Measurements from ENCODE around the gene SPATA25.

Gene SPATA25

GRCh38 chr20:45845452-45845851 lies 42.0 kb downstream of the SPATA25 start:
- no peak for TF ChIP-seq JUND (IDR thresholded peaks at IDR 0.05; ENCODE audit: low read depth)
- in situ Hi-C loops (cut with HindIII; ENCODE audit: low pct_unique_long_range_greater_than_20kb, low sequenced_read_pairs): no loop called here
- no peak for DNase-seq (ENCODE audit: low read depth in 1 of 2, low spot score in 1 of 2)

- DNase-seq (ENCODE audit: low read depth in 1 of 2, low spot score in 1 of 2): no peak
- in situ Hi-C loops (cut with HindIII; ENCODE audit: low pct_unique_long_range_greater_than_20kb, low sequenced_read_pairs): no loop called here
- no peak for TF ChIP-seq JUND (IDR thresholded peaks at IDR 0.05; ENCODE audit: low read depth)
Observed at GRCh38 chr20:45843506-45843905, 43.9 kb downstream of the SPATA25 start.

- no peak for DNase-seq (ENCODE audit: low read depth in 1 of 2, low spot score in 1 of 2)
- no peak for TF ChIP-seq JUND (IDR thresholded peaks at IDR 0.05; ENCODE audit: low read depth)
- in situ Hi-C loops (cut with HindIII; ENCODE audit: low pct_unique_long_range_greater_than_20kb, low sequenced_read_pairs): no loop called here
Observed at GRCh38 chr20:45842169-45842812, 45.1 kb downstream of the SPATA25 start.

- no peak for TF ChIP-seq JUND (IDR thresholded peaks at IDR 0.05; ENCODE audit: low read depth)
Observed at GRCh38 chr20:45841407-45842129, 45.9 kb downstream of the SPATA25 start.

GRCh38 chr20:45840700-45841198 lies 46.7 kb downstream of the SPATA25 start:
- no peak for TF ChIP-seq JUND (IDR thresholded peaks at IDR 0.05; ENCODE audit: low read depth)
- no peak for DNase-seq (ENCODE audit: low read depth in 1 of 2, low spot score in 1 of 2)
- in situ Hi-C loops (cut with HindIII; ENCODE audit: low pct_unique_long_range_greater_than_20kb, low sequenced_read_pairs): no loop called here

More at GRCh38 chr20:45841407-45842129, 45.9 kb downstream of the SPATA25 start:
- in situ Hi-C loops (cut with HindIII; ENCODE audit: low pct_unique_long_range_greater_than_20kb, low sequenced_read_pairs): no loop called here
- no peak for DNase-seq (ENCODE audit: low read depth in 1 of 2, low spot score in 1 of 2)

GRCh38 chr20:45836841-45837240 lies 50.6 kb downstream of the SPATA25 start:
- no peak for TF ChIP-seq JUND (IDR thresholded peaks at IDR 0.05; ENCODE audit: low read depth)
- in situ Hi-C loops (cut with HindIII; ENCODE audit: low pct_unique_long_range_greater_than_20kb, low sequenced_read_pairs): no loop called here
- no peak for DNase-seq (ENCODE audit: low read depth in 1 of 2, low spot score in 1 of 2)

Data from T47D (cell line).